ENCODE results near the gene FCN2.

The FCN2 gene

DNA sequence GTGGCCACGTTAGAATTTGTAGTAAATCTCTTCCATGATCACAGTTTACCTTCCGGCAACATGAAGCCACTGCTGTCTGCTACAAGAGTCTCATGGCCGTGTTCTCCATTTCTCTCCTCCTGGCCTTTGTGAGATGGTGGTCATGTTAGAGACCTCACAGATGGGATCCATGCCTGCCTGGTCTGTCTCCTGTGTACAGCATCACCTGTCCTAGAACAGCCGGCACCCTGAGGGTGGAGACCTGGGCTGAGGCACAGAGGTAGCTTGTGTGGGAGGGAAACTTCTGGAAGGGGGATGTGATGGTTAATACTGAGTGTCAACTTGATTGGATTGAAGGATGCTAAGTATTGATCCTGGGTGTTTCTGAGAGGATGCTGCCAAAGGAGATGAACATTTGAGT lies 3.1 kb upstream of the FCN2 start:
- Histone ChIP-seq H3K27ac (ENCODE audit: insufficient read depth in 1 of 2, low read depth in 1 of 2, low read length in 2 of 2, poor library complexity in 1 of 2, severe bottlenecking in 2 of 2) (no peak overlapping the region), H3K4me3 (ENCODE audit: control insufficient read depth in 1 of 7, extremely low read depth in 1 of 7, insufficient read depth in 4 of 7, low read depth in 2 of 7, low read length in 6 of 7) (no peak overlapping the region), H3K4me1 (ENCODE audit: control extremely low read depth in 1 of 4, control insufficient read depth in 4 of 4, insufficient read depth in 4 of 4, low read length in 3 of 4) (no peaks in the 10 kb centered on the region), H3K36me3 (ENCODE audit: control insufficient read depth in 4 of 4, insufficient read depth in 4 of 4, low read length in 3 of 4) (no peaks in the 10 kb centered on the region), H3K27me3 (replicated peaks in 2 of 5; ENCODE audit: control insufficient read depth in 4 of 5, insufficient read depth in 5 of 5, low read length in 4 of 5) (no peaks in the 10 kb centered on the region), H3K9me3 (ENCODE audit: control extremely low read depth in 1 of 5, control insufficient read depth in 4 of 5, insufficient read depth in 2 of 5, low read depth in 1 of 5, low read length in 4 of 5) (no peaks in the 10 kb centered on the region)
- WGBS (ENCODE audit: insufficient coverage), result 96% methylated on average over 4 of the region's 4 CpGs
- ChIA-PET CTCF (no interaction called here), POLR2A (no interaction called here)
- DNase-seq, result no peak

DNA sequence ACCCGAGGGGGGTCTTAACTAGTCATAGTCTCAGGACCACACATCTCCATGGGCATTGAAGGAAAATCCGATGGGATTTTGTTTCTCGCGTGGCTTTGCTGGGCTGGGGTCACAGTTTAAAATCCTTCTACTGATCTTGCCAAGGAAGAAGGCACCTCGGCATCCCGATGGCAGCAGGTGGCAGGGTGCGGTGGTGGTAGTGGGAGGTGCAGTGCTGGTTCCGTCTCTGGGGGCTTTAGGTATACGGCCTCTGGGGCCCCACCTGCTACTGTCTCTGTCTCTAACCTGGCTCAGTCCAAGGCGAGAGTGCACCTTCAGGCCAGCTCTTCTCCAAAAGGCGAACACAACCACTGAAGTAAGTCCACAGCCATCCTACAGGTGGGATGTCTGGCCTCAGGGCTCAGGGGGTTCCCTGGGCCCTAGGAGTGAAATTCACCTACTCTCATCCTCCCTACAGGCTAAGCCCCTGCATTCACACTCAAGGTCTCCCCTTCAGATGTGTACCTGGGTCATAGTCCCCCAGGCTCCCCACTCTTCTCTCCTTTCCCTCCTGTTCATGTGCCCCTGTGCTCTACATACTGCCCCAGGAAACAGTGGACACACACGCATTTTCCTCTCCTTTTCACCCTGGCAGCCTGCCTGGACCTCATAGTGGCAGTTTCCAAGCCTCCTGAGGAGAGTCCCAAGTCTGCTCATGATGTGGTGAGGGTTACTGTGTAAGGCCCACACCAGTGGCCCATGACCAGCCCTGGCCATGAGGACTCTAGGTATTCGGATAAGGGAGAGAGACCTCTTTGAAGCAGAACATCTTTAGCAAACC lies 736 bp upstream of the FCN2 start:
- H3K4me3 ChIP-seq (ENCODE audit: control insufficient read depth in 1 of 7, extremely low read depth in 1 of 7, insufficient read depth in 4 of 7, low read depth in 2 of 7, low read length in 6 of 7), result no peak overlapping the region
- no peaks in the 10 kb centered on the region for H3K4me1 ChIP-seq (ENCODE audit: control extremely low read depth in 1 of 4, control insufficient read depth in 4 of 4, insufficient read depth in 4 of 4, low read length in 3 of 4)
- no peak for DNase-seq
- H3K27ac ChIP-seq (ENCODE audit: insufficient read depth in 1 of 2, low read depth in 1 of 2, low read length in 2 of 2, poor library complexity in 1 of 2, severe bottlenecking in 2 of 2), result no peak overlapping the region
- WGBS (ENCODE audit: insufficient coverage), result 97% methylated on average over 11 of the region's 13 CpGs
- no peaks in the 10 kb centered on the region for H3K9me3 ChIP-seq (ENCODE audit: control extremely low read depth in 1 of 5, control insufficient read depth in 4 of 5, insufficient read depth in 2 of 5, low read depth in 1 of 5, low read length in 4 of 5)
- no peaks in the 10 kb centered on the region for H3K27me3 ChIP-seq (replicated peaks in 2 of 5; ENCODE audit: control insufficient read depth in 4 of 5, insufficient read depth in 5 of 5, low read length in 4 of 5)
- ChIA-PET CTCF (no interaction called here), POLR2A (no interaction called here)
- H3K36me3 ChIP-seq (ENCODE audit: control insufficient read depth in 4 of 4, insufficient read depth in 4 of 4, low read length in 3 of 4), result no peaks in the 10 kb centered on the region

DNA sequence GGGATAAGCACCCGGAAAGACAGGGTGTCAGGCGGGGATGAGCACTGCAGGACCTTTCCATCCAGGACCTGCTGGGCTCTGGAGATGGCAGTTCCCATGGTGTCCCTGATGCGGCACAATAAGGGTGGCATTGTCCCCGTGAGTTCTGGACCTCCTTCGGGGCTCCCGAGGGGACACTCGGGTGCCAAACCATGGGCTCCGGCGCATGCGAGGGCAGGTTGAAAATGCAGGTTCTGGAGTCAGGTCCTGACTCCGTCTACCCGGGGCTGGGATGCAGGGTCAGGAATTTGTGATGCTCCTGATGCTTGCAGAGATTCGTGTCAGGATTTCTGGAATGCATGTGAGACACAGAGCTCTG lies 682 bp downstream of the FCN2 start:
- Histone ChIP-seq H3K4me1 (ENCODE audit: control extremely low read depth in 1 of 4, control insufficient read depth in 4 of 4, insufficient read depth in 4 of 4, low read length in 3 of 4) (peaks cover 0 to 3% (median 0%) of the 10 kb centered on the region in 4 experiments), H3K27me3 (replicated peaks in 2 of 5; ENCODE audit: control insufficient read depth in 4 of 5, insufficient read depth in 5 of 5, low read length in 4 of 5) (no peaks in the 10 kb centered on the region), H3K9me3 (ENCODE audit: control extremely low read depth in 1 of 5, control insufficient read depth in 4 of 5, insufficient read depth in 2 of 5, low read depth in 1 of 5, low read length in 4 of 5) (no peaks in the 10 kb centered on the region), H3K36me3 (ENCODE audit: control insufficient read depth in 4 of 4, insufficient read depth in 4 of 4, low read length in 3 of 4) (no peaks in the 10 kb centered on the region), H3K27ac (ENCODE audit: insufficient read depth in 1 of 2, low read depth in 1 of 2, low read length in 2 of 2, poor library complexity in 1 of 2, severe bottlenecking in 2 of 2) (no peak overlapping the region), H3K4me3 (ENCODE audit: control insufficient read depth in 1 of 7, extremely low read depth in 1 of 7, insufficient read depth in 4 of 7, low read depth in 2 of 7, low read length in 6 of 7) (no peak overlapping the region)
- DNase-seq, result no peak
- ChIA-PET CTCF (no interaction called here), POLR2A (no interaction called here)
- WGBS (ENCODE audit: insufficient coverage), result 97% methylated on average over 13 of the region's 13 CpGs

DNA sequence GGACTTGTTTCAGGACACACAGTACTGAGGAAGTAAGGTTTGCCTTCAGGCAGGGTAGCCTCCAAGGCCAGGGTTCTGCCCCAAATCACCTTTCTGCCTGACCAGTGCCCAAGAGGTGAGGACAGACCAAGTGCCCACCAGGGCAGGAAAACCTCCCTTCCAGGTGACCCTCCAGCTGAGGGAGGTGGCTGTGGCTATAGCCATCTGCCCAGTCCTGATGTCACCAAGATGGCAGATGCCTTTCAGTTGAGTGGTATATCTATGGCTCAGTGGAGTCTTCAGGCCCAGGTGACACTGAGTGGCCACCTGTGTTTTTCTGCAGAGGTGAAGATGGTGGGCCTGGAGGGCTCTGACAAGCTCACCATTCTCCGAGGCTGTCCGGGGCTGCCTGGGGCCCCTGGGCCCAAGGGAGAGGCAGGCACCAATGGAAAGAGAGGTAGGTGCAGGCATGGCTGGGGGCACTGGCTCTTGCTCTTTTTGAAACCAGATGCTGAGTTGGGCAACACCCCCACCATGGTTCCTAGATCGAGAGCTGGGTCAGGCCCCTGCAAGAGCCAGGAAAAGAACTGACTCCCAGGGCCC lies 1.7 kb downstream of the FCN2 start:
- 91% methylated on average over 3 of the region's 3 CpGs for WGBS (ENCODE audit: insufficient coverage)
- peaks cover 4 to 9% (median 8%) of the 10 kb centered on the region in 4 experiments for H3K4me1 ChIP-seq (ENCODE audit: control extremely low read depth in 1 of 4, control insufficient read depth in 4 of 4, insufficient read depth in 4 of 4, low read length in 3 of 4)
- POLR2A ChIA-PET, result no interaction called here
- no peaks in the 10 kb centered on the region for H3K27me3 ChIP-seq (replicated peaks in 2 of 5; ENCODE audit: control insufficient read depth in 4 of 5, insufficient read depth in 5 of 5, low read length in 4 of 5)
- DNase-seq, result no peak
- no peaks in the 10 kb centered on the region for H3K36me3 ChIP-seq (ENCODE audit: control insufficient read depth in 4 of 4, insufficient read depth in 4 of 4, low read length in 3 of 4)
- H3K4me3 ChIP-seq (ENCODE audit: control insufficient read depth in 1 of 7, extremely low read depth in 1 of 7, insufficient read depth in 4 of 7, low read depth in 2 of 7, low read length in 6 of 7), result no peak overlapping the region
- CTCF ChIA-PET, result interaction anchor here (1.0 kb wide), 1 partner anchor 37 kb away, joined by 3 read pairs; no protein-coding TSS in a partner anchor
- no peaks in the 10 kb centered on the region for H3K9me3 ChIP-seq (ENCODE audit: control extremely low read depth in 1 of 5, control insufficient read depth in 4 of 5, insufficient read depth in 2 of 5, low read depth in 1 of 5, low read length in 4 of 5)
- no peak overlapping the region for H3K27ac ChIP-seq (ENCODE audit: insufficient read depth in 1 of 2, low read depth in 1 of 2, low read length in 2 of 2, poor library complexity in 1 of 2, severe bottlenecking in 2 of 2)

DNA sequence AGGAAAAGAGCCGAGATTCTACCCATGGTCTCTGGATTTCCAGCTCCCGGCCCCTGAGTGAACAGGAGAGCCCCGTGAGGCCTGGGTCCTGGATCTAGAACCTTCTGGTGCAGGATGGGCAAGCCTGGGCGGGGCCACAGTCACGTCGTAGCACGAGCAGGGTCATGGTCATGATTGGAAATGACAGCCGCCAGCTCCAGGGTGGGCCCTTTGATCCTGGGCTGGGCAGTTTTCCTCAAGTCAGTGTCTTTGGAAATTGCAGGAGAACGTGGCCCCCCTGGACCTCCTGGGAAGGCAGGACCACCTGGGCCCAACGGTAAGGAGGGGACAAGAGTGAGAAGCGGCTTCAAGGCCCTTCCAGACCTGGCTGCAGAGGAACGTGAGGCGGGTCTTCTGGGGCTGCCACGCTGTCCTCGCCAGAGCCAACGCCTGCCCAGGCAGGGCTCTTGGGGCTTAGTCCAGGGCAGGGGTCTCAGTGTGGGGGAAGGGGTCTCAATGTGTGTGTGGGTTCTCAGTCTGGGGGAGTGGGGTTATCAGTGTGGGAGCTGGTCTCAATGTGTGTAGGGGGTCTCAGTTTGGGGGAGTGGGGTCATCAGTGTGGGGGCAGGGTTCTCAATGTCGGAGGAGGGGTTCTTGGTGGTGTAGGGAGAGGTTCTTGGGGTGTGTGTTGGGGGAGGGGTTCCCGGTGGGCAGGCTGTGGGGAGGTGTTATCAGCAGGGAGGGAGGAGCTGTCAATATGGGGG lies 2.6 kb downstream of the FCN2 start:
- 94% methylated on average over 17 of the region's 18 CpGs for WGBS (ENCODE audit: insufficient coverage)
- Histone ChIP-seq H3K4me1 (ENCODE audit: control extremely low read depth in 1 of 4, control insufficient read depth in 4 of 4, insufficient read depth in 4 of 4, low read length in 3 of 4) (peaks cover 6 to 19% (median 17%) of the 10 kb centered on the region in 4 experiments), H3K27ac (ENCODE audit: insufficient read depth in 1 of 2, low read depth in 1 of 2, low read length in 2 of 2, poor library complexity in 1 of 2, severe bottlenecking in 2 of 2) (no peak overlapping the region), H3K27me3 (replicated peaks in 2 of 5; ENCODE audit: control insufficient read depth in 4 of 5, insufficient read depth in 5 of 5, low read length in 4 of 5) (no peaks in the 10 kb centered on the region), H3K36me3 (ENCODE audit: control insufficient read depth in 4 of 4, insufficient read depth in 4 of 4, low read length in 3 of 4) (no peaks in the 10 kb centered on the region), H3K4me3 (ENCODE audit: control insufficient read depth in 1 of 7, extremely low read depth in 1 of 7, insufficient read depth in 4 of 7, low read depth in 2 of 7, low read length in 6 of 7) (no peak overlapping the region), H3K9me3 (ENCODE audit: control extremely low read depth in 1 of 5, control insufficient read depth in 4 of 5, insufficient read depth in 2 of 5, low read depth in 1 of 5, low read length in 4 of 5) (no peaks in the 10 kb centered on the region)
- DNase-seq, result no peak
- CTCF ChIA-PET, result interaction anchor here (0.7 to 1.0 kb wide), 2 partner anchors 9 to 38 kb away, joined by 3 read pairs; no protein-coding TSS in a partner anchor
- POLR2A ChIA-PET, result no interaction called here

DNA sequence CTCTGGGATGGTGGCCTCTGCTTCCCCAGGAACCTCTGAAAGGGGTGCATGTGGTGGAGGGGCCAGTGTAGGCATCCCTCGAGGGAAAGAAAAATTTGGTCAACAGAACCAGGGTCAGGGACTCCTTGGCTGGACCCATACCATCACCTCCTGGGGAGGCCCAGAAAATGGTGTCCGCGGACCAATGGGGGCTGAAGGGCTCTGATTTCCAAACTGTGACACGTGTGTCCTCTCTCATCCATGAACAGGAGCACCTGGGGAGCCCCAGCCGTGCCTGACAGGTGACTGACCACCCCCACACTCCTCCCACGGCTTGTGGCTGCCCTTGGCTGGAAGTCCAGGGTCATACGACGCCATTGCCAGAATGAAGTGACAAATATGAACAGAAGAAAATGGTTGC lies 3.9 kb downstream of the FCN2 start:
- Histone ChIP-seq H3K27me3 (replicated peaks in 2 of 5; ENCODE audit: control insufficient read depth in 4 of 5, insufficient read depth in 5 of 5, low read length in 4 of 5) (no peaks in the 10 kb centered on the region), H3K4me3 (ENCODE audit: control insufficient read depth in 1 of 7, extremely low read depth in 1 of 7, insufficient read depth in 4 of 7, low read depth in 2 of 7, low read length in 6 of 7) (no peak overlapping the region), H3K27ac (ENCODE audit: insufficient read depth in 1 of 2, low read depth in 1 of 2, low read length in 2 of 2, poor library complexity in 1 of 2, severe bottlenecking in 2 of 2) (no peak overlapping the region), H3K9me3 (ENCODE audit: control extremely low read depth in 1 of 5, control insufficient read depth in 4 of 5, insufficient read depth in 2 of 5, low read depth in 1 of 5, low read length in 4 of 5) (no peaks in the 10 kb centered on the region), H3K4me1 (ENCODE audit: control extremely low read depth in 1 of 4, control insufficient read depth in 4 of 4, insufficient read depth in 4 of 4, low read length in 3 of 4) (peaks cover 6 to 31% (median 23%) of the 10 kb centered on the region in 4 experiments), H3K36me3 (ENCODE audit: control insufficient read depth in 4 of 4, insufficient read depth in 4 of 4, low read length in 3 of 4) (no peaks in the 10 kb centered on the region)
- ChIA-PET CTCF (no interaction called here), POLR2A (no interaction called here)
- WGBS (ENCODE audit: insufficient coverage), result 93% methylated on average over 2 of the region's 8 CpGs
- no peak for DNase-seq

Measured in common myeloid progenitor, CD34-positive (primary cell).